Measurements from ENCODE around the gene VAV3.

DNA sequence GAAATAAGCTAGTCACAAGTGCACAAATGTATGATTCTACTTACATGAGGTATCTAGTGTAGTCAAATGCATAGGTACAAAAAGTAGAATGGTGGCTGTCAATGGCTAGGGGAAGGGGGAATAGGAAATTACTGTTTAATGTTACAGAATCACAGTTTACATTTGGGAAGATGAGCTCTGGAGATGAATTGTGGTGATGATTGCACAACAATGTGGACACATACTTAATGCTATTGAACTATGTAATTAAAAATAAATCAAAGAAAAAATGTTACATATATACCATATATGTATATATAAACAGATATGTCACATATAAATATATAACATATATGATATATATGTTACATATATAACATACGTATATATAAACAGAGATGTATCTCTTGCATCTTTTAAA lies 39.4 kb downstream of the VAV3 start:
- TF ChIP-seq, protein P1, sequence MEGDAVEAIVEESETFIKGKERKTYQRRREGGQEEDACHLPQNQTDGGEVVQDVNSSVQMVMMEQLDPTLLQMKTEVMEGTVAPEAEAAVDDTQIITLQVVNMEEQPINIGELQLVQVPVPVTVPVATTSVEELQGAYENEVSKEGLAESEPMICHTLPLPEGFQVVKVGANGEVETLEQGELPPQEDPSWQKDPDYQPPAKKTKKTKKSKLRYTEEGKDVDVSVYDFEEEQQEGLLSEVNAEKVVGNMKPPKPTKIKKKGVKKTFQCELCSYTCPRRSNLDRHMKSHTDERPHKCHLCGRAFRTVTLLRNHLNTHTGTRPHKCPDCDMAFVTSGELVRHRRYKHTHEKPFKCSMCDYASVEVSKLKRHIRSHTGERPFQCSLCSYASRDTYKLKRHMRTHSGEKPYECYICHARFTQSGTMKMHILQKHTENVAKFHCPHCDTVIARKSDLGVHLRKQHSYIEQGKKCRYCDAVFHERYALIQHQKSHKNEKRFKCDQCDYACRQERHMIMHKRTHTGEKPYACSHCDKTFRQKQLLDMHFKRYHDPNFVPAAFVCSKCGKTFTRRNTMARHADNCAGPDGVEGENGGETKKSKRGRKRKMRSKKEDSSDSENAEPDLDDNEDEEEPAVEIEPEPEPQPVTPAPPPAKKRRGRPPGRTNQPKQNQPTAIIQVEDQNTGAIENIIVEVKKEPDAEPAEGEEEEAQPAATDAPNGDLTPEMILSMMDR (IDR thresholded peaks at IDR 0.05), result no peak
- TF ChIP-seq POLR2A (IDR thresholded peaks at IDR 0.05), result no peak

All from adrenal gland (tissue), 5 donors.